Measurements from ENCODE around the gene ZBTB16. TPM values are rescaled to one million over a fixed set of nuclear protein-coding genes. Genes with fewer than 3 reads are reported as not detected.

The ZBTB16 gene
- total and polyA plus RNA-seq, 2 of the 13 experiments (the other 11 are each of a cell fraction or from before 2014, with no cell fraction given): not detected

DNA sequence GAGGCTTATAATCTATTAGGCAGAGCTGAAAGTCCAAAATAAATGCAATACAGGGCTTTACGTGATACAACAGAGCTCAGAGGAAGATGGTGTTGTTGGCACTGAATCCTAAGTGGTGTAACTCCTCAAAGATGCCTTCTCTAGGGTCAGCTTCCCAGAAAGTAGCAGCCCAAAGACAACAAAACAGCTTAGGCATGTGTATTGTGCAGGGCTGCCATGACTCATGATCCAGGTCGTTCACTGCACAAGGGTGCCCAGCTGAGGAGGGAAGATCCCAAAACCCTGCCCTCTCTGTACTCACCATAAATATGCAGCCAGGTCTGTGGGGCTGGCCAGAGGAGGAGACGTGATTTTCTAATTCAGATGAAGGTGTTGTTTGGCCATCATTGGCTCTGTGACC is 177.3 kb downstream of the ZBTB16 start:
- no peak overlapping the region for H3K9ac ChIP-seq (ENCODE audit: insufficient read depth, low read depth, low read length)
- no peaks in the 10 kb centered on the region for H3K36me3 ChIP-seq (replicated peaks in 1 of 2; ENCODE audit: control insufficient read depth in 1 of 2, insufficient read depth in 2 of 2, low read length in 2 of 2)
- DNase-seq (ENCODE audit: low spot score) (no peak), FAIRE-seq (no peak), ATAC-seq (no peak)
- TF ChIP-seq CHD2 (IDR thresholded peaks at IDR 0.05; ENCODE audit: low read depth, low read length): no peak
- TF ChIP-seq KMT2B (CRISPR knock-in tag; IDR thresholded peaks at IDR 0.05): no peak
- TF ChIP-seq MXD4 (CRISPR knock-in tag; IDR thresholded peaks at IDR 0.05): no peak
- TF ChIP-seq ZNF33A (CRISPR knock-in tag; IDR thresholded peaks at IDR 0.05; ENCODE audit: borderline replicate concordance): no peak
- TF ChIP-seq ZSCAN21 (CRISPR knock-in tag; IDR thresholded peaks at IDR 0.05; ENCODE audit: borderline replicate concordance): no peak
- TF ChIP-seq SATB2 (CRISPR knock-in tag; IDR thresholded peaks at IDR 0.05): no peak
- TF ChIP-seq TAF15 (IDR thresholded peaks at IDR 0.05; ENCODE audit: low read depth, low read length, poor library complexity, severe bottlenecking): no peak
- TF ChIP-seq ZNF451 (CRISPR knock-in tag; IDR thresholded peaks at IDR 0.05): no peak
- TF ChIP-seq HHEX (CRISPR knock-in tag; IDR thresholded peaks at IDR 0.05): no peak
- TF ChIP-seq CREB1 (IDR thresholded peaks at IDR 0.05): no peak
- no peak for TF ChIP-seq CREB1 (CRISPR knock-in tag; IDR thresholded peaks at IDR 0.05)
- TF ChIP-seq ZNF556 (CRISPR knock-in tag; IDR thresholded peaks at IDR 0.05; ENCODE audit: borderline replicate concordance): no peak
- TF ChIP-seq, protein P1, sequence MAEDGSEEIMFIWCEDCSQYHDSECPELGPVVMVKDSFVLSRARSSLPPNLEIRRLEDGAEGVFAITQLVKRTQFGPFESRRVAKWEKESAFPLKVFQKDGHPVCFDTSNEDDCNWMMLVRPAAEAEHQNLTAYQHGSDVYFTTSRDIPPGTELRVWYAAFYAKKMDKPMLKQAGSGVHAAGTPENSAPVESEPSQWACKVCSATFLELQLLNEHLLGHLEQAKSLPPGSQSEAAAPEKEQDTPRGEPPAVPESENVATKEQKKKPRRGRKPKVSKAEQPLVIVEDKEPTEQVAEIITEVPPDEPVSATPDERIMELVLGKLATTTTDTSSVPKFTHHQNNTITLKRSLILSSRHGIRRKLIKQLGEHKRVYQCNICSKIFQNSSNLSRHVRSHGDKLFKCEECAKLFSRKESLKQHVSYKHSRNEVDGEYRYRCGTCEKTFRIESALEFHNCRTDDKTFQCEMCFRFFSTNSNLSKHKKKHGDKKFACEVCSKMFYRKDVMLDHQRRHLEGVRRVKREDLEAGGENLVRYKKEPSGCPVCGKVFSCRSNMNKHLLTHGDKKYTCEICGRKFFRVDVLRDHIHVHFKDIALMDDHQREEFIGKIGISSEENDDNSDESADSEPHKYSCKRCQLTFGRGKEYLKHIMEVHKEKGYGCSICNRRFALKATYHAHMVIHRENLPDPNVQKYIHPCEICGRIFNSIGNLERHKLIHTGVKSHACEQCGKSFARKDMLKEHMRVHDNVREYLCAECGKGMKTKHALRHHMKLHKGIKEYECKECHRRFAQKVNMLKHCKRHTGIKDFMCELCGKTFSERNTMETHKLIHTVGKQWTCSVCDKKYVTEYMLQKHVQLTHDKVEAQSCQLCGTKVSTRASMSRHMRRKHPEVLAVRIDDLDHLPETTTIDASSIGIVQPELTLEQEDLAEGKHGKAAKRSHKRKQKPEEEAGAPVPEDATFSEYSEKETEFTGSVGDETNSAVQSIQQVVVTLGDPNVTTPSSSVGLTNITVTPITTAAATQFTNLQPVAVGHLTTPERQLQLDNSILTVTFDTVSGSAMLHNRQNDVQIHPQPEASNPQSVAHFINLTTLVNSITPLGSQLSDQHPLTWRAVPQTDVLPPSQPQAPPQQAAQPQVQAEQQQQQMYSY (CRISPR knock-in tag; IDR thresholded peaks at IDR 0.05): no peak
- TF ChIP-seq TSC22D2 (CRISPR knock-in tag; IDR thresholded peaks at IDR 0.05; ENCODE audit: borderline replicate concordance): no peak
- no peak for TF ChIP-seq FOXC1 (CRISPR knock-in tag; IDR thresholded peaks at IDR 0.05; ENCODE audit: borderline replicate concordance)
- no peak for TF ChIP-seq RBFOX2 (IDR thresholded peaks at IDR 0.05; ENCODE audit: low read depth, low read length)
- no peak for TF ChIP-seq FOXA3 (CRISPR knock-in tag; IDR thresholded peaks at IDR 0.05)
- H3K79me2 ChIP-seq (ENCODE audit: insufficient read depth, low read length): no peaks in the 10 kb centered on the region
- H3K4me1 ChIP-seq (ENCODE audit: insufficient read depth, low read length): no peaks in the 10 kb centered on the region
- H3K27me3 ChIP-seq (ENCODE audit: control insufficient read depth in 1 of 2, insufficient read depth in 2 of 2, low read length in 2 of 2): peaks cover 0 to 9% of the 10 kb centered on the region in 2 experiments; a peak in 2 of 5 replicates
- H2AFZ ChIP-seq (ENCODE audit: low read length): no peak overlapping the region
- POLR2A ChIA-PET: no interaction called here
- in situ Hi-C loops (cut with HindIII; ENCODE audit: extremely low pct_ligation_motif_present, low pct_unique_long_range_greater_than_20kb): no loop called here
- H3K4me2 ChIP-seq (ENCODE audit: low read depth, low read length): no peak overlapping the region
- CTCF ChIA-PET (ENCODE audit: low intra/inter-chr PET ratio, low total read pairs): no interaction called here
- WGBS (ENCODE audit: low lambda C conversion rate): 0% methylated on average over 2 of the region's 3 CpGs
- H3K9me3 ChIP-seq (ENCODE audit: low read length): no peaks in the 10 kb centered on the region
- H3K27ac ChIP-seq (ENCODE audit: extremely low read length, insufficient read depth, low read length): no peak overlapping the region
- no peak overlapping the region for H3K4me3 ChIP-seq (replicated peaks in 1 of 3; ENCODE audit: insufficient read depth in 1 of 3, low read depth in 2 of 3, low read length in 3 of 3)
- intact Hi-C loops (cut with micrococcal nuclease; ENCODE audit: unreplicated experiment): no loop called here
- BruUV-seq (replicated peaks): no TSS peak
- no peaks in the 10 kb centered on the region for H4K20me1 ChIP-seq (ENCODE audit: insufficient read depth, low read length)

Data from HepG2 (cell line).